ENCODE measurements around the gene ALDOC. TPM values are rescaled to one million over a fixed set of nuclear protein-coding genes. Genes with fewer than 3 reads are reported as not detected.

ALDOC gene
- total RNA-seq, 4 donors from 2014 or later, result 21.6 to 49.5 (median 27.5) TPM

GRCh38 chr17:28552176-28552999 is 24.3 kb downstream of the ALDOC start, which contains the start of gene UNC119:
TSS of gene UNC119 (minus strand) at chr17:28552624. CDS start at chr17:28552557, 67 bp downstream.
- intact Hi-C loops (cut with DNase I), result loop anchor here (5.0 kb wide), 1 partner anchor 45 kb away; the partner anchor contains the start of gene SPAG5
- H3K9me3 ChIP-seq, result no peaks in the 10 kb centered on the region
- peak within 1 kb of the TSS; percentile 62 to 80 (median 78) for H3K27ac ChIP-seq (replicated peaks in 1 of 4)
- no peak for DNase-seq (ENCODE audit: extremely low spot score)
- WGBS, result 6% methylated on average over 15 of the region's 67 CpGs
- peaks cover 16 to 46% (median 35%) of the 10 kb centered on the region in 4 donors for H3K4me1 ChIP-seq
- peak within 1 kb of the TSS; percentile 77 to 91 (median 84) for H3K4me3 ChIP-seq
- no peaks in the 10 kb centered on the region for H3K27me3 ChIP-seq
- peaks cover 31 to 45% (median 42%) of the 10 kb centered on the region in 4 donors for H3K36me3 ChIP-seq
- TF ChIP-seq POLR2AphosphoS5 (IDR thresholded peaks at IDR 0.05), result peak; percentile 61 to 82
- no peak for TF ChIP-seq EP300 (IDR thresholded peaks at IDR 0.05)

GRCh38 chr17:28551421-28552175 is 25.1 kb downstream of the ALDOC start:
- TF ChIP-seq EP300 (IDR thresholded peaks at IDR 0.05) (no peak), CTCF (IDR thresholded peaks at IDR 0.05) (no peak), POLR2A (IDR thresholded peaks at IDR 0.05; ENCODE audit: low read depth) (no peak), POLR2AphosphoS5 (IDR thresholded peaks at IDR 0.05) (no peak)
- intact Hi-C loops (cut with DNase I), result loop anchor here (5.0 kb wide), 1 partner anchor 46 kb away; the partner anchor contains the start of gene SPAG5
- Histone ChIP-seq H3K27me3 (no peaks in the 10 kb centered on the region), H3K4me1 (peaks cover 16 to 46% (median 35%) of the 10 kb centered on the region in 4 donors), H3K27ac (replicated peaks in 1 of 4) (peak overlapping the region; percentile 62 to 80 (median 78)), H3K36me3 (peaks cover 24 to 45% (median 42%) of the 10 kb centered on the region in 4 donors), H3K9me3 (no peaks in the 10 kb centered on the region), H3K4me3 (peak overlapping the region; percentile 77 to 91 (median 84))
- no peak for DNase-seq (ENCODE audit: extremely low spot score)
- WGBS, result 16% methylated on average over 10 of the region's 10 CpGs

GRCh38 chr17:28550858-28551257 is 25.8 kb downstream of the ALDOC start:
- TF ChIP-seq POLR2A (IDR thresholded peaks at IDR 0.05; ENCODE audit: low read depth), result no peak
- TF ChIP-seq EP300 (IDR thresholded peaks at IDR 0.05), result no peak
- no peak for TF ChIP-seq POLR2AphosphoS5 (IDR thresholded peaks at IDR 0.05)
- Histone ChIP-seq H3K4me1 (peaks cover 16 to 46% (median 35%) of the 10 kb centered on the region in 4 donors), H3K27ac (replicated peaks in 1 of 4) (no peak overlapping the region), H3K4me3 (no peak overlapping the region), H3K9me3 (no peaks in the 10 kb centered on the region), H3K36me3 (peaks cover 16 to 44% (median 38%) of the 10 kb centered on the region in 4 donors), H3K27me3 (no peaks in the 10 kb centered on the region)
- intact Hi-C loops (cut with DNase I), result loop anchor here (5.0 kb wide), 1 partner anchor 46 kb away; the partner anchor contains the start of gene SPAG5
- WGBS, result no CpG with 5 or more reads among the region's 1 CpG
- no peak for DNase-seq (ENCODE audit: extremely low spot score)

- H3K4me3 ChIP-seq, result no peak overlapping the region
- TF ChIP-seq CTCF (IDR thresholded peaks at IDR 0.05) (no peak), POLR2AphosphoS5 (IDR thresholded peaks at IDR 0.05) (no peak), EP300 (IDR thresholded peaks at IDR 0.05) (no peak), POLR2A (IDR thresholded peaks at IDR 0.05; ENCODE audit: low read depth) (no peak)
- no peak overlapping the region for H3K27ac ChIP-seq (replicated peaks in 1 of 4)
- 78% methylated on average over 3 of the region's 3 CpGs for WGBS
- H3K36me3 ChIP-seq, result peaks cover 8 to 30% (median 25%) of the 10 kb centered on the region in 4 donors
- H3K4me1 ChIP-seq, result peaks cover 16 to 46% (median 35%) of the 10 kb centered on the region in 4 donors
- no peaks in the 10 kb centered on the region for H3K27me3 ChIP-seq
- no peak for DNase-seq (ENCODE audit: extremely low spot score)
- H3K9me3 ChIP-seq, result no peaks in the 10 kb centered on the region
- intact Hi-C loops (cut with DNase I), result loop anchor here (5.0 kb wide), 2 partner anchors 48 to 63 kb away; partner anchors contain the start of genes RSKR and SPAG5
Observed at GRCh38 chr17:28549236-28550132, 27.2 kb downstream of the ALDOC start.

Measured in esophagus muscularis mucosa (tissue), 4 donors.